ENCODE data around the gene FHOD3. TPM values are rescaled to one million over a fixed set of nuclear protein-coding genes. Genes with fewer than 3 reads are reported as not detected.

Gene FHOD3
- total RNA-seq, 3 donors from 2014 or later = 2.7 to 14.4 (median 4.0) TPM

- no peaks in the 10 kb centered on the region for H3K4me1 ChIP-seq (ENCODE audit: low read depth)
- ATAC-seq = no peak
- no peak for TF ChIP-seq CTCF (IDR thresholded peaks at IDR 0.05)
- intact Hi-C loops (cut with DNase I, micrococcal nuclease) = no loop called here
- H3K36me3 ChIP-seq (ENCODE audit: low read depth) = no peaks in the 10 kb centered on the region
- no peak for DNase-seq
- peaks cover 16% of the 10 kb centered on the region for H3K9me3 ChIP-seq
- no peak overlapping the region for H3K4me3 ChIP-seq
These were observed 99.5 kb downstream of the FHOD3 start for GRCh38 chr18:36397033-36397432.

DNA sequence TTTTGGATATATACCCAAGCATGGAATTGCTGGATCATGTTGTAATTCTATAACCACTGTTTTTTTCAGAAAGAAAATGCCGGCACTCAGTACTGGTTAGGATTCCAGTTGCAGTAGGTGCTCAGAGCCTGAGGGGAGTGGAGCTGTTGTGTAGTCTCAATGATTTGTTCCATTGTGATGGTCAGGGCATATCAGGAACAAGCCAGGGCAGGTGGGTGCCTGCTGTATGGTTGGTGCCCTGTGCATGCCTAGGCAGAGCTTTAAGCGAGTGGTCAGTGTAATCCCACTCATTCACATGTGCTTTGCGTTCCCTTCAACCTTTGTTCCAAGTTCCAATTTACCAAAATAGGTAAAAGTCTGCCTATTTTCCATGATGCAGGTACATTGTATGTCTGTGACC, 100.9 kb downstream of the FHOD3 start:
- ATAC-seq = no peak
- H3K4me3 ChIP-seq = no peak overlapping the region
- H3K4me1 ChIP-seq (ENCODE audit: low read depth) = no peaks in the 10 kb centered on the region
- TF ChIP-seq CTCF (IDR thresholded peaks at IDR 0.05) = no peak
- DNase-seq = no peak
- intact Hi-C loops (cut with DNase I, micrococcal nuclease) = no loop called here
- no peaks in the 10 kb centered on the region for H3K36me3 ChIP-seq (ENCODE audit: low read depth)
- H3K9me3 ChIP-seq = peaks cover 16% of the 10 kb centered on the region

DNA sequence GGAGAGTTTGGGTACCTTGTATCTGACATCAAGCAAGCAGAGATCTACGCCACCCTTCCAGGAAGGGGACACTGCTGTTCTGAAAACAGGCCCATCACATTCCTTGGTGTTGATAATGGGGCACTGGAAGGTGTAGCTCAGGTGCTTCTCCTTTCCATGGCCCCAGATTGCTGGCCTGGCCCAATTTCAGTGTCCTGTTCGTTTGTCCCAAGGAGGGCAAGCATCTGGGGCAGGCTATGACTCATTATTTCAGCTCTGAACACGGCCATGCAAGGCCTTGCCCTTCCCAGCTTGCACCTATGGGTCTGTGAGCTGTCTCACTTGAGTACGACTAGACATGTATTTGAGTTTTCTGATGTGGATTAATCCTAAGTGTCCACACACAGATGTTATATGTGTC, 101.5 kb downstream of the FHOD3 start:
- TF ChIP-seq CTCF (IDR thresholded peaks at IDR 0.05) = no peak
- Histone ChIP-seq H3K4me1 (ENCODE audit: low read depth) (no peaks in the 10 kb centered on the region), H3K4me3 (no peak overlapping the region), H3K36me3 (ENCODE audit: low read depth) (no peaks in the 10 kb centered on the region), H3K9me3 (peaks cover 16% of the 10 kb centered on the region)
- ATAC-seq (no peak), DNase-seq (no peak)
- intact Hi-C loops (cut with DNase I, micrococcal nuclease) = no loop called here

DNA sequence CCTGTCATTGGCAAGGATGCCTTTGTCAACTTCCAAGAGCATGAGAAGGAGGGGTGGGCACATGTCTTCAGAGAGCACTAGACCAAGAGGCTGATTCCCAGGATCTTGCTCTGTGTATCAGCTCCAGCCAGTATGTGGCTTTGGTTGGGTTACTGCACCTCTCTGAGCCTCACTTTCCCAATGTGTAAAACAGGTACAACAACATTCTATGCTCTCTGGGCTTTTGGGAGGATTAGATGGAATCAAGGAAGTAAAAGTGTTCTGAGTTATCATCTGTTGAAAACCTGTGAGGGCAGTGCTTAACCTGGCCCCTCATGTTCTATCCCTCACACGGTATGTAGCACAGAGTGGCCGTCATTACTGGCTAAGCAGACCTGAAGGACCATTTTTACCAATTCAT, 103.9 kb downstream of the FHOD3 start:
- Histone ChIP-seq H3K4me1 (ENCODE audit: low read depth) (no peaks in the 10 kb centered on the region), H3K36me3 (ENCODE audit: low read depth) (no peaks in the 10 kb centered on the region), H3K4me3 (no peak overlapping the region), H3K9me3 (peaks cover 3% of the 10 kb centered on the region)
- intact Hi-C loops (cut with DNase I, micrococcal nuclease) = no loop called here
- ATAC-seq (no peak), DNase-seq (no peak)
- TF ChIP-seq CTCF (IDR thresholded peaks at IDR 0.05) = no peak

- no peak overlapping the region for H3K4me3 ChIP-seq
- ATAC-seq = peak; percentile 24
- H3K36me3 ChIP-seq (ENCODE audit: low read depth) = no peaks in the 10 kb centered on the region
- intact Hi-C loops (cut with DNase I, micrococcal nuclease) = no loop called here
- H3K9me3 ChIP-seq = no peaks in the 10 kb centered on the region
- no peak for DNase-seq
- no peaks in the 10 kb centered on the region for H3K4me1 ChIP-seq (ENCODE audit: low read depth)
- no peak for TF ChIP-seq CTCF (IDR thresholded peaks at IDR 0.05)
These were observed 105.4 kb downstream of the FHOD3 start for GRCh38 chr18:36402765-36403396.

Data from mucosa of descending colon (tissue), 3 donors.